Liver (tissue), 9 donors: ENCODE data around the gene TOB1. TPM values are rescaled to one million over a fixed set of nuclear protein-coding genes. Genes with fewer than 3 reads are reported as not detected.

Experiments used
- DNase-seq: peaks from one replicate; pipeline ENCODE4 v3.0.0-alpha.2; 2017; ENCODE audit warnings: low spot score
- H3K27ac ChIP-seq, 2 donors: one replicate each; pipeline ENCODE4 v1.7.0; 2013; ENCODE audit warnings: inconsistent platforms in 2 of 2, low read length in 2 of 2, control low read depth in 1 of 2, low read depth in 1 of 2, mild to moderate bottlenecking in 1 of 2
- H3K27me3 ChIP-seq, 4 donors: one replicate each; pipeline versions ENCODE4 v1.6.1 to v1.7.0; 2013; ENCODE audit warnings: low read length in 3 of 4, inconsistent platforms in 1 of 4, mild to moderate bottlenecking in 1 of 4, moderate library complexity in 1 of 4; ENCODE audit not compliant: control insufficient read depth in 4 of 4, insufficient read depth in 4 of 4
- H3K36me3 ChIP-seq, 4 donors: one replicate each; pipeline versions ENCODE4 v1.6.1 to v1.7.0; 2013; ENCODE audit warnings: low read length in 3 of 4, mild to moderate bottlenecking in 3 of 4, low read depth in 1 of 4, moderate library complexity in 1 of 4; ENCODE audit not compliant: control insufficient read depth in 4 of 4, insufficient read depth in 3 of 4
- H3K4me1 ChIP-seq, 4 donors: one replicate each; pipeline versions ENCODE4 v1.6.1 to v1.7.0; 2013; ENCODE audit warnings: low read length in 3 of 4, mild to moderate bottlenecking in 3 of 4, moderate library complexity in 1 of 4; ENCODE audit not compliant: control insufficient read depth in 4 of 4, insufficient read depth in 4 of 4
- H3K4me3 ChIP-seq, 3 donors: one replicate each; pipeline versions ENCODE4 v1.6.1 to v1.7.0; 2013; ENCODE audit warnings: low read length in 3 of 3, control low read depth in 1 of 3, low read depth in 1 of 3, mild to moderate bottlenecking in 1 of 3
- H3K9ac ChIP-seq, 2 donors: one replicate each; pipeline ENCODE4 v1.7.0; 2013; ENCODE audit warnings: low read length in 2 of 2, mild to moderate bottlenecking in 2 of 2, moderate library complexity in 2 of 2, control low read depth in 1 of 2, low read depth in 1 of 2
- H3K9me3 ChIP-seq, 4 donors: one replicate each; pipeline versions ENCODE4 v1.6.1 to v1.7.0; 2013; ENCODE audit warnings: low read length in 3 of 4; ENCODE audit not compliant: control insufficient read depth in 4 of 4
- EGR1 ChIP-seq, 2 donors: IDR thresholded peaks; 2 replicates each; pipeline ENCODE4 v1.6.1; 2016 to 2018; ENCODE audit warnings: antibody characterized with exemption in 2 of 2, low read depth in 2 of 2
- FOXA1 ChIP-seq: IDR thresholded peaks from 2 replicates; pipeline ENCODE4 v1.6.1; 2016; ENCODE audit warnings: antibody characterized with exemption
- FOXA2 ChIP-seq: IDR thresholded peaks from 2 replicates; pipeline ENCODE4 v1.6.1; 2016; ENCODE audit warnings: antibody characterized with exemption
- GABPA ChIP-seq, 2 donors: IDR thresholded peaks in 1 of 2; conservative IDR thresholded peaks in 1 of 2; 2 replicates each; pipeline ENCODE4 v1.6.1; 2016; ENCODE audit warnings: antibody characterized with exemption in 2 of 2, mild to moderate bottlenecking in 1 of 2, moderate library complexity in 1 of 2
- HNF4A ChIP-seq, 2 donors: conservative IDR thresholded peaks; 2 replicates each; pipeline ENCODE4 v1.6.1; 2016; ENCODE audit warnings: antibody characterized with exemption in 2 of 2, mild to moderate bottlenecking in 2 of 2
- HNF4G ChIP-seq: IDR thresholded peaks from 2 replicates; pipeline ENCODE4 v1.6.1; 2016; ENCODE audit warnings: antibody characterized with exemption
- JUND ChIP-seq, 2 donors: IDR thresholded peaks; 2 replicates each; pipeline ENCODE4 v1.6.1; 2016; ENCODE audit warnings: antibody characterized with exemption in 2 of 2
- NR2F2 ChIP-seq: IDR thresholded peaks from 2 replicates; pipeline ENCODE4 v1.6.1; 2016; ENCODE audit warnings: antibody characterized with exemption
- RAD21 ChIP-seq, 2 donors: IDR thresholded peaks; 2 replicates each; pipeline ENCODE4 v1.6.1; 2016; ENCODE audit warnings: antibody characterized with exemption in 2 of 2, mild to moderate bottlenecking in 2 of 2
- RXRA ChIP-seq, 2 donors: IDR thresholded peaks; 2 replicates each; pipeline ENCODE4 v1.6.1; 2017 to 2018; ENCODE audit warnings: antibody characterized with exemption in 2 of 2, mild to moderate bottlenecking in 1 of 2
- SP1 ChIP-seq: IDR thresholded peaks from 2 replicates; pipeline ENCODE4 v1.6.1; 2018; ENCODE audit warnings: antibody characterized with exemption, mild to moderate bottlenecking
- TAF1 ChIP-seq: conservative IDR thresholded peaks from 2 replicates; pipeline ENCODE4 v1.6.1; 2016; ENCODE audit warnings: antibody characterized with exemption, mild to moderate bottlenecking
- YY1 ChIP-seq: IDR thresholded peaks from 2 replicates; pipeline ENCODE4 v1.6.1; 2016; ENCODE audit warnings: antibody characterized with exemption, mild to moderate bottlenecking
- WGBS: extraction: QIAGEN DNeasy Blood & Tissue Kit; methylation state at CpG from one replicate; pipeline ENCODE4 v1.1.7; 2013; 5-methylcytosine and 5-hydroxymethylcytosine counted together
- polyA plus RNA-seq, 2 donors: library from polyadenylated mRNA; stranded (reverse) in 1 of 2; unstranded in 1 of 2; fragments of 200-250 nt in 1 of 2; fragments of >200 nt in 1 of 2; fragmentation: Nextera tagmentation in 1 of 2; extraction: Ambion mirVana in 1 of 2; gene quantifications; one replicate each; pipeline versions ENCODE4 v1.2.1 to v1.2.3, GENCODE V29; 2013 to 2015
- total RNA-seq, 2 donors: library from RNA; depleted of rRNA; stranded (reverse); fragments of >200 nt; gene quantifications; one replicate each; pipeline ENCODE4 v1.2.3, GENCODE V29; 2014
- TF ChIP-seq, protein P1 (sequence below): IDR thresholded peaks from 2 replicates; pipeline ENCODE4 v1.6.1; 2016; ENCODE audit warnings: antibody characterized with exemption, mild to moderate bottlenecking
- TF ChIP-seq, protein P2 (sequence below): IDR thresholded peaks from 2 replicates; pipeline ENCODE4 v1.6.1; 2016; ENCODE audit warnings: antibody characterized with exemption
- TF ChIP-seq, protein P3 (sequence below): fragments of 150-350 bp; IDR thresholded peaks from 2 replicates; pipeline ENCODE4 v1.5.1; 2017; ENCODE audit warnings: improper control_type of control experiment, low read depth, low read length; ENCODE audit not compliant: missing input control
- TF ChIP-seq, protein P4 (sequence below): IDR thresholded peaks from 2 replicates; pipeline ENCODE4 v1.6.1; 2016; ENCODE audit warnings: antibody characterized with exemption
- TF ChIP-seq, protein P5 (sequence below): IDR thresholded peaks from 2 replicates; pipeline ENCODE4 v1.6.1; 2016; ENCODE audit warnings: antibody characterized with exemption
- donor health status: healthy.
- donor health status: healthy.
- donor health status: healthy.
- donor health status: healthy.
- donor health status: healthy.

TOB1 gene
- total and polyA plus RNA-seq, 4 donors: 10.2 to 132 (median 37.8) TPM

DNA sequence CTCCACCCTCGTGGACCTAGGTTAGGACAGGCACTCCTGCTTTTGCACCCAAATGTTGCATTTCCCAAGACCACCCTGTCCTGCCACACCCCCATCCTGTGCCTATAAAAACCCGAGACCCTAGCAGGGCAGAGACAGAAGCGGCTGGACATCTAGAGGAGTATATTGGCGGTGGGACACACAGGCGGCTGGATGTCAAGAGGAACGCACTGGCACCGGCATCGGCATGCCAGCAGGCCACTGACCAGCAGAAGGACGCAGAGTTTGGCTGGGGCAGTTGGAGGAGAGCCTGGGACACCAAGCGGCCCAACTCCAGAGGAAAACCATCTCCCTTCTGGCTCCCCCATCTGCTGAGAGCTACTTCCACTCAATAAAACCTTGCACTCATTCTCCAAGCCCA lies 45.5 kb downstream of the TOB1 start (continued):
- TF ChIP-seq, protein P1, sequence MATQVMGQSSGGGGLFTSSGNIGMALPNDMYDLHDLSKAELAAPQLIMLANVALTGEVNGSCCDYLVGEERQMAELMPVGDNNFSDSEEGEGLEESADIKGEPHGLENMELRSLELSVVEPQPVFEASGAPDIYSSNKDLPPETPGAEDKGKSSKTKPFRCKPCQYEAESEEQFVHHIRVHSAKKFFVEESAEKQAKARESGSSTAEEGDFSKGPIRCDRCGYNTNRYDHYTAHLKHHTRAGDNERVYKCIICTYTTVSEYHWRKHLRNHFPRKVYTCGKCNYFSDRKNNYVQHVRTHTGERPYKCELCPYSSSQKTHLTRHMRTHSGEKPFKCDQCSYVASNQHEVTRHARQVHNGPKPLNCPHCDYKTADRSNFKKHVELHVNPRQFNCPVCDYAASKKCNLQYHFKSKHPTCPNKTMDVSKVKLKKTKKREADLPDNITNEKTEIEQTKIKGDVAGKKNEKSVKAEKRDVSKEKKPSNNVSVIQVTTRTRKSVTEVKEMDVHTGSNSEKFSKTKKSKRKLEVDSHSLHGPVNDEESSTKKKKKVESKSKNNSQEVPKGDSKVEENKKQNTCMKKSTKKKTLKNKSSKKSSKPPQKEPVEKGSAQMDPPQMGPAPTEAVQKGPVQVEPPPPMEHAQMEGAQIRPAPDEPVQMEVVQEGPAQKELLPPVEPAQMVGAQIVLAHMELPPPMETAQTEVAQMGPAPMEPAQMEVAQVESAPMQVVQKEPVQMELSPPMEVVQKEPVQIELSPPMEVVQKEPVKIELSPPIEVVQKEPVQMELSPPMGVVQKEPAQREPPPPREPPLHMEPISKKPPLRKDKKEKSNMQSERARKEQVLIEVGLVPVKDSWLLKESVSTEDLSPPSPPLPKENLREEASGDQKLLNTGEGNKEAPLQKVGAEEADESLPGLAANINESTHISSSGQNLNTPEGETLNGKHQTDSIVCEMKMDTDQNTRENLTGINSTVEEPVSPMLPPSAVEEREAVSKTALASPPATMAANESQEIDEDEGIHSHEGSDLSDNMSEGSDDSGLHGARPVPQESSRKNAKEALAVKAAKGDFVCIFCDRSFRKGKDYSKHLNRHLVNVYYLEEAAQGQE: no peak
- TF ChIP-seq RAD21 (IDR thresholded peaks at IDR 0.05) (no peak), HNF4G (no peak), FOXA2 (no peak)

DNA sequence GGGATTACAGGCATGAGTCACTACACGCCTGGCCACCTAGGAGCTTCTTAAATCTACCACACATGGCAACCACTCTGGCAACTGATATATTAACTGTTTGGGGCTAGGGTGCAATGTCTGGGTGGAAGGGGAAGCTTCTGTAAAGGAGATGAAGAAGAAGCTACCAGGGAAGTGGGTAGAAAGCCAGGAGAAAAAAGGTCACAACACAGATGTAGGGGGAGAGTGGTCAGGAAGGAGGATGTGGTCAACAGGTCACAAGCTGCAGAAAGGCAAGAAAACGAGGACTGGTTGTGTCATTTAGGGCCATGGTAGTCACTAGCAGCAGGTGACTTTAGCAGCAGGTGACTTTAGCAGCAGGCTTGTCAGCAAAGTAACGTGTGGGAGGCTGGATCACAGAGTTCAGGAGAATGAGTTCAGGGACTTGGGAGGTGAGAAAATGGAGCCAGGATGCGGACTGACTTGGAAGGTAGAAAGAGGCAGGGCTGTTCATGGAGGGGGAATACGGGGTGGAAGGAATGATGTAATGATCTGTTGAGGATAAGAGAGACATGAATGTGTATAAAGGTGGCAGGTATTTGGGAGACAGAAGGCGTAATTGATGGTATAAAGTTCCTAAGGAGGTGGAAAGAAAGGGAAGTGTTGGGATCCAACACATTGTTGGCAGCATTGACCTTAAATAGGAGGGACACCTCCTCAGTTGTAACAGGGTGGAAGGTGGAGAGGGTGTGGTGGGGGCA lies 47.1 kb downstream of the TOB1 start:
- TF ChIP-seq EGR1 (IDR thresholded peaks at IDR 0.05; ENCODE audit: low read depth in 2 of 2) (no peak), GABPA (IDR thresholded peaks at IDR 0.05 in 1 of 2, conservative IDR thresholded peaks at IDR 0.05 in 1 of 2) (no peak), RAD21 (IDR thresholded peaks at IDR 0.05) (no peak), SP1 (no peak), HNF4G (no peak), NR2F2 (no peak), JUND (IDR thresholded peaks at IDR 0.05) (no peak), FOXA1 (no peak), TAF1 (no peak), RXRA (IDR thresholded peaks at IDR 0.05) (no peak), YY1 (no peak), HNF4A (conservative IDR thresholded peaks at IDR 0.05) (no peak), FOXA2 (no peak)
- TF ChIP-seq, protein P1: no peak
- TF ChIP-seq, protein P2, sequence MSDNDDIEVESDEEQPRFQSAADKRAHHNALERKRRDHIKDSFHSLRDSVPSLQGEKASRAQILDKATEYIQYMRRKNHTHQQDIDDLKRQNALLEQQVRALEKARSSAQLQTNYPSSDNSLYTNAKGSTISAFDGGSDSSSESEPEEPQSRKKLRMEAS: no peak
- TF ChIP-seq, protein P3, sequence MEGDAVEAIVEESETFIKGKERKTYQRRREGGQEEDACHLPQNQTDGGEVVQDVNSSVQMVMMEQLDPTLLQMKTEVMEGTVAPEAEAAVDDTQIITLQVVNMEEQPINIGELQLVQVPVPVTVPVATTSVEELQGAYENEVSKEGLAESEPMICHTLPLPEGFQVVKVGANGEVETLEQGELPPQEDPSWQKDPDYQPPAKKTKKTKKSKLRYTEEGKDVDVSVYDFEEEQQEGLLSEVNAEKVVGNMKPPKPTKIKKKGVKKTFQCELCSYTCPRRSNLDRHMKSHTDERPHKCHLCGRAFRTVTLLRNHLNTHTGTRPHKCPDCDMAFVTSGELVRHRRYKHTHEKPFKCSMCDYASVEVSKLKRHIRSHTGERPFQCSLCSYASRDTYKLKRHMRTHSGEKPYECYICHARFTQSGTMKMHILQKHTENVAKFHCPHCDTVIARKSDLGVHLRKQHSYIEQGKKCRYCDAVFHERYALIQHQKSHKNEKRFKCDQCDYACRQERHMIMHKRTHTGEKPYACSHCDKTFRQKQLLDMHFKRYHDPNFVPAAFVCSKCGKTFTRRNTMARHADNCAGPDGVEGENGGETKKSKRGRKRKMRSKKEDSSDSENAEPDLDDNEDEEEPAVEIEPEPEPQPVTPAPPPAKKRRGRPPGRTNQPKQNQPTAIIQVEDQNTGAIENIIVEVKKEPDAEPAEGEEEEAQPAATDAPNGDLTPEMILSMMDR: no peak
- TF ChIP-seq, protein P4, sequence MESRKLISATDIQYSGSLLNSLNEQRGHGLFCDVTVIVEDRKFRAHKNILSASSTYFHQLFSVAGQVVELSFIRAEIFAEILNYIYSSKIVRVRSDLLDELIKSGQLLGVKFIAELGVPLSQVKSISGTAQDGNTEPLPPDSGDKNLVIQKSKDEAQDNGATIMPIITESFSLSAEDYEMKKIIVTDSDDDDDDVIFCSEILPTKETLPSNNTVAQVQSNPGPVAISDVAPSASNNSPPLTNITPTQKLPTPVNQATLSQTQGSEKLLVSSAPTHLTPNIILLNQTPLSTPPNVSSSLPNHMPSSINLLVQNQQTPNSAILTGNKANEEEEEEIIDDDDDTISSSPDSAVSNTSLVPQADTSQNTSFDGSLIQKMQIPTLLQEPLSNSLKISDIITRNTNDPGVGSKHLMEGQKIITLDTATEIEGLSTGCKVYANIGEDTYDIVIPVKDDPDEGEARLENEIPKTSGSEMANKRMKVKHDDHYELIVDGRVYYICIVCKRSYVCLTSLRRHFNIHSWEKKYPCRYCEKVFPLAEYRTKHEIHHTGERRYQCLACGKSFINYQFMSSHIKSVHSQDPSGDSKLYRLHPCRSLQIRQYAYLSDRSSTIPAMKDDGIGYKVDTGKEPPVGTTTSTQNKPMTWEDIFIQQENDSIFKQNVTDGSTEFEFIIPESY: no peak
- TF ChIP-seq, protein P5, sequence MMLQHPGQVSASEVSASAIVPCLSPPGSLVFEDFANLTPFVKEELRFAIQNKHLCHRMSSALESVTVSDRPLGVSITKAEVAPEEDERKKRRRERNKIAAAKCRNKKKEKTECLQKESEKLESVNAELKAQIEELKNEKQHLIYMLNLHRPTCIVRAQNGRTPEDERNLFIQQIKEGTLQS: no peak
- 73% methylated on average over 6 of the region's 6 CpGs for WGBS
- peaks cover 3 to 10% (median 6%) of the 10 kb centered on the region in 4 donors for H3K4me1 ChIP-seq

More for the DNA sequence above, 47.1 kb downstream of the TOB1 start:
- Histone ChIP-seq H3K36me3 (no peaks in the 10 kb centered on the region), H3K9ac (no peak overlapping the region), H3K27ac (no peak overlapping the region), H3K9me3 (no peaks in the 10 kb centered on the region), H3K27me3 (no peaks in the 10 kb centered on the region), H3K4me3 (no peak overlapping the region)
- DNase-seq: no peak
